ENCODE data around the gene GPR63. TPM values are rescaled to one million over a fixed set of nuclear protein-coding genes. Genes with fewer than 3 reads are reported as not detected.

GPR63 gene
- total RNA-seq, 6 experiments from 2014 or later, result 1.4 to 2.5 (median 2.1) TPM

DNA sequence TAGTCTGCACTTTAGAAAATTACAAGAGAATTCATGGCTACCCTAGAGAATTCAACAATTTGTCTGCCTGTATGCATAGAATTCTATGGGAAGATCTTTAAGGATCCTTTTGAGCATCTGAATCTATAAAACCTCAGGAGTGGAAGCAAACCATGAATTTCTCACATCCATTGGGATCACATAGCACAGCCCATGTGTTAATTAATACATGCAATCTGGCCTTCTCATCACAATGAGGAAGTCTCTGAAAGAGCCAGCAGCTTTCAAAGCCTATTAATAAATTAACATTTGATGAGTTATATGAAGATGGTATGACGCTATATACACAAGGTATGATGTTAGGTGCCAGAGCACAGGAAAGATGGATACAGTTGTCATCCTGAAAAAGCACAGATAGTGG, 35.7 kb upstream of the GPR63 start:
- Mint-ChIP-seq H3K4me3 (no peak overlapping the region), H3K4me1 (ENCODE audit: low read depth) (0 out of 2 replicates have a peak, but pooled peaks cover 4% of the 10 kb centered on the region), H3K36me3 (ENCODE audit: low read depth) (no peaks in the 10 kb centered on the region), H3K9me3 (no peaks in the 10 kb centered on the region), H3K27ac (no peak overlapping the region), H3K27me3 (ENCODE audit: insufficient read depth) (peaks cover 3% of the 10 kb centered on the region; the same call in 1 of the 2 replicates)
- TF ChIP-seq, protein P1, sequence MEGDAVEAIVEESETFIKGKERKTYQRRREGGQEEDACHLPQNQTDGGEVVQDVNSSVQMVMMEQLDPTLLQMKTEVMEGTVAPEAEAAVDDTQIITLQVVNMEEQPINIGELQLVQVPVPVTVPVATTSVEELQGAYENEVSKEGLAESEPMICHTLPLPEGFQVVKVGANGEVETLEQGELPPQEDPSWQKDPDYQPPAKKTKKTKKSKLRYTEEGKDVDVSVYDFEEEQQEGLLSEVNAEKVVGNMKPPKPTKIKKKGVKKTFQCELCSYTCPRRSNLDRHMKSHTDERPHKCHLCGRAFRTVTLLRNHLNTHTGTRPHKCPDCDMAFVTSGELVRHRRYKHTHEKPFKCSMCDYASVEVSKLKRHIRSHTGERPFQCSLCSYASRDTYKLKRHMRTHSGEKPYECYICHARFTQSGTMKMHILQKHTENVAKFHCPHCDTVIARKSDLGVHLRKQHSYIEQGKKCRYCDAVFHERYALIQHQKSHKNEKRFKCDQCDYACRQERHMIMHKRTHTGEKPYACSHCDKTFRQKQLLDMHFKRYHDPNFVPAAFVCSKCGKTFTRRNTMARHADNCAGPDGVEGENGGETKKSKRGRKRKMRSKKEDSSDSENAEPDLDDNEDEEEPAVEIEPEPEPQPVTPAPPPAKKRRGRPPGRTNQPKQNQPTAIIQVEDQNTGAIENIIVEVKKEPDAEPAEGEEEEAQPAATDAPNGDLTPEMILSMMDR (IDR thresholded peaks at IDR 0.05), result no peak
- DNase-seq, result no peak

DNA sequence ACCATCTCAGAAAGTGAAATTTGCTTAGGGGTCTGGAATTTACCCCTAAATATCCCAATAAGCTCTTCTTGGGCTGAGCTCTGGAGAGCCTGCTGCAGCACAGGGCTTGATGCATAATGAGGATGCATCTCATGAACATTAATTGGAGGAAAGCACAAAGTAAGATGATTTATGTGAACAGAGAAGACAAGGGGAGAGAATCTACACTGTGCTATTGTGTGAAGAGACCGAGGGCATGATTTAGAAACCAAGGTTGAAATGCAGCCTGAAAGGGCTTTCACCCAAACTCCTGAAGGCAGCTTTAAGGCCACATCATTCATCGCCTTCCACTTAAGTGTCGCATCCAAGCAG, 27.8 kb upstream of the GPR63 start:
- Mint-ChIP-seq H3K4me1 (ENCODE audit: low read depth) (no peaks in the 10 kb centered on the region), H3K27me3 (ENCODE audit: insufficient read depth) (peaks cover 7% of the 10 kb centered on the region), H3K4me3 (no peak overlapping the region), H3K36me3 (ENCODE audit: low read depth) (no peaks in the 10 kb centered on the region), H3K9me3 (no peaks in the 10 kb centered on the region), H3K27ac (no peak overlapping the region)
- DNase-seq, result no peak
- TF ChIP-seq, protein P1 (IDR thresholded peaks at IDR 0.05), result no peak

DNA sequence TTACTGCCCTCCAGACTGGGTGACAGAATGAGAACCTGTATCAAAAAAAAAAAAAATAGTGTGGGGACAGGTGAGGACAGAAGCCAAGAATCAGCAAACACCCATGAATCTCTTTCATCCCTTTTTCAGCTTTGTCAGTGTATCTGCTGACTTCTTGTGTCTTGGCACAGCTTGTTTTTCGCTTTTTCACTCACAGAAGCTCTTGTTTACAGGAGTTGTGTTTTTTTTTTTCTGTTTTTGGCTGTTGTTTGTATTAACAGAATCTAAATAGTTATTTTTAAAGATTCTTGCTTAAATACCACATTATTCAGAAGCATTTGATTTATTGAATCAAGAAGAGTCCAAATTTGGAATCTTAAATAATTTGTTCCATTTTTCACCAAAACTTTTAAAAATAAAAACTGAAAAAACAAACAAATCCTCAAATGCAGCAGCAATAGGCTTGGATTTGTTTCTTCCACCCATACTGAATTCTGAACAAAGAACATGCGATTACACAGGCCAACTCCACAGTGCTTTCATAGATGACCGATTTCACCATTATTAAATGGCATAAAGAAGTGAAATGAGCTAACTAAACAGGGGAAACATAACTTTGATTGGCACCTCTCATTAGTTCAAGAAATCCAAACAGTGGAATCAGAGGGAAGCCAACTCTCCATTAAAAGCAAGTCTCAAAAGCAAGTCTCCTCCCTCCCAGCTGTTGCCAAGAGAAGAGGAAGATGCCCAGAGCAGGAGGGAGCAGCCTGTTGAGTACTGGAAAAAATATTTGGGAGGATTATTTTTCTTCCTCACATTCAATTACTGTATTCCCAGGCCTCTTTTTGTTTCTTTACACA, 27.2 kb upstream of the GPR63 start:
- Mint-ChIP-seq H3K9me3 (no peaks in the 10 kb centered on the region), H3K4me3 (no peak overlapping the region), H3K27me3 (ENCODE audit: insufficient read depth) (peaks cover 7% of the 10 kb centered on the region; the same call in 1 of the 2 replicates)

DNA sequence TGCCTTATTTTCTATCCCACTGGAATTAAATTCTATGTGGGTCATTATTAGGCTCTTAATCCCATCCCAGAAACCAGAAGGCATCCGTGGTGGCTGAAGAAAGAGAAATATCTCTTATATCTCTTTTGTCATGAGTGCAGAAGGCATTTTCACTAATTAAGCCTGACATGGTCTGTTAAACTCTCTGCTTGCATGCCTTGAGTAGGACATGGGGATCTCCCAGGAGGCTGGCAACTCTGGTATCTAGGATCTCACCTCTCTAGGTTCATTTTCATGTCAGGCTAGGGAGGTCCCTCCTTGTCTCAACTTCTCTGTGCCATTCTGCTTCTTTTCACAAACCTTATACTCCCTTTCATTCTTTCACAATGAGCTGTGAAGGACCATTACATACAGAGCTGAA, 25.3 kb upstream of the GPR63 start:
- DNase-seq, result no peak
- Mint-ChIP-seq H3K27me3 (ENCODE audit: insufficient read depth) (peaks cover 13% of the 10 kb centered on the region), H3K4me3 (no peak overlapping the region), H3K4me1 (ENCODE audit: low read depth) (no peaks in the 10 kb centered on the region), H3K27ac (no peak overlapping the region), H3K9me3 (no peaks in the 10 kb centered on the region), H3K36me3 (ENCODE audit: low read depth) (no peaks in the 10 kb centered on the region)
- TF ChIP-seq, protein P1 (IDR thresholded peaks at IDR 0.05), result no peak

More for the DNA sequence above, 27.2 kb upstream of the GPR63 start:
- no peak for DNase-seq
- Mint-ChIP-seq H3K27ac (no peak overlapping the region), H3K4me1 (ENCODE audit: low read depth) (no peaks in the 10 kb centered on the region), H3K36me3 (ENCODE audit: low read depth) (no peaks in the 10 kb centered on the region)
- TF ChIP-seq, protein P1 (IDR thresholded peaks at IDR 0.05), result no peak

DNA sequence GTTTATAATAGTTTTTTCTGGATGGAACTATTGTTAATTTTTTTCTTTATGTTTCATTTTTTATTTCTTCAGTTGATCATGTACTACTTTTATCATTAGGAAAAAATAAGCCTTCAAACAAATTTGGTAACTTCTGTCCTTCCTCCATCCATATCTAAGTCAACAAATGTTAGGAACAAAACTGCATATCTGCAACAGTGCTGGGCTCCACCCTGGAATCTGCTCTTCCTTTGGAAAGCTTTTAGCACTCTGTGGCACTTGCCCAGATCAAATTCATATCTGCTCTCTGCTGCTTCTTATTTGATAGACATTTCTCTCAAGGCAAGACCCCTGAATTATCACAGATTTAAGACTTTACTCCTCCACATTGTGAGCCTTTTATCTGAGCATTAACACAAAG, 24.3 kb upstream of the GPR63 start:
- Mint-ChIP-seq H3K27me3 (ENCODE audit: insufficient read depth) (peaks cover 17% of the 10 kb centered on the region), H3K27ac (no peak overlapping the region), H3K36me3 (ENCODE audit: low read depth) (no peaks in the 10 kb centered on the region), H3K4me1 (ENCODE audit: low read depth) (no peaks in the 10 kb centered on the region), H3K4me3 (no peak overlapping the region), H3K9me3 (no peaks in the 10 kb centered on the region)
- no peak for DNase-seq
- TF ChIP-seq, protein P1 (IDR thresholded peaks at IDR 0.05), result no peak

Measured in HFFc6 (cell line).